ENCODE data around the gene CERS6. TPM values are rescaled to one million over a fixed set of nuclear protein-coding genes. Genes with fewer than 3 reads are reported as not detected.

Gene CERS6
- total RNA-seq, 1 experiment from 2014 or later = 8.3 TPM

DNA sequence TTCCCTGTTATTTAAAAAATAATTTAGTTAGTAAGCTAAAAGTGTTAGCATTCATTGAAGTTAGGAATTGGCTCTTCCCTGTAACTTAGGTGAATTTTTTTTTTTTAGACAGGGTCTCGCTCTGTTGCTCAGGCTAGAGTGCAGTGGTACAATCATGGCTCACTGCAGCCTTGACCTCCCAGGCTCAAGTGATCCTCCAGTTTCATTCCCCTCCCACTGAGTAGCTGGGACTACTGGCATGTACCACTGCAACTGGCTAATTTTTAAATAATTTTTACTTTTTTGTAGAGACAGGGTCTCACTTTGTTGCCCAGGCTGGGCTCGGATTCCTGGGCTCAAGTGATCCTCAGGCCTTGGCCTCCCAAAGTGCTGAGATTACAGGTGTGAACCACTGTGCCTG is 66.4 kb downstream of the CERS6 start:
- H3K27ac ChIP-seq = no peak overlapping the region
- H3K27me3 ChIP-seq (ENCODE audit: insufficient read depth, low read depth) = no peaks in the 10 kb centered on the region
- H3K4me1 ChIP-seq (replicated peaks; ENCODE audit: insufficient read depth) = no peaks in the 10 kb centered on the region
- no peak overlapping the region for H3K4me2 ChIP-seq
- H3K79me2 ChIP-seq (ENCODE audit: low read depth) = no peaks in the 10 kb centered on the region
- no peaks in the 10 kb centered on the region for H3F3A ChIP-seq (ENCODE audit: insufficient read depth, low read depth)
- no peak overlapping the region for H2AFZ ChIP-seq
- intact Hi-C loops (cut with micrococcal nuclease; ENCODE audit: unreplicated experiment) = no loop called here
- H4K20me1 ChIP-seq (ENCODE audit: insufficient read depth) = no peaks in the 10 kb centered on the region
- POLR2A ChIA-PET (ENCODE audit: unreplicated experiment) = no interaction called here
- no peaks in the 10 kb centered on the region for H3K9me3 ChIP-seq (ENCODE audit: insufficient read depth, low read depth)
- TF ChIP-seq EZH2 (IDR thresholded peaks at IDR 0.05; ENCODE audit: low read depth) (no peak), CTCF (conservative IDR thresholded peaks at IDR 0.05) (no peak)
- no peaks in the 10 kb centered on the region for H3K36me3 ChIP-seq (ENCODE audit: low read depth)
- no TSS peak for BruUV-seq (replicated peaks)
- DNase-seq = no peak
- CTCF ChIA-PET = no interaction called here
- no peak overlapping the region for H3K4me3 ChIP-seq
- H3K9me2 ChIP-seq (ENCODE audit: insufficient read depth) = no peaks in the 10 kb centered on the region

- H3K27ac ChIP-seq = no peak overlapping the region
These were observed 67.9 kb downstream of the CERS6 start for GRCh38 chr2:168524005-168524404.

DNA sequence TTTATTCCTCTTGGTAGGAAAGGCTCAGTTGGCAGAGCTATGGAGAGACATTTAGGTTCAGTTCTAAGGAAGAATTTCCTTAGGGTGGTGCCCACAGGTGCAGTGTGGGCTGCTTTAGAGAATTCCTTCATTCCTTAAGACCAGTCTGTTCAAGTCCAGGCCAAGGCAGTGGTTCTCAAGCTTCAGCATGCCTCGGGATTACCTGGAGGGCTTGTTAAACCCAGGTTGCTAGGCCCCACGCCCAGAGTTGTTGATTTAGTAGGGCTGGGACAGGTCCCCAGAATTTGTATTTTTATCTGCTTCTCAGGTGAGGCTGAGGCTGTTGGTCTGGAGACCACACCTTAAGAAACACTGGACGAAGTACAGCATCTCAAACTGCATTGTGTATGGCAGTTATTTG is 68.9 kb downstream of the CERS6 start:
- H3K4me2 ChIP-seq = no peak overlapping the region
- POLR2A ChIA-PET (ENCODE audit: unreplicated experiment) = no interaction called here
- DNase-seq = no peak
- no TSS peak for BruUV-seq (replicated peaks)
- no peaks in the 10 kb centered on the region for H3F3A ChIP-seq (ENCODE audit: insufficient read depth, low read depth)
- no peaks in the 10 kb centered on the region for H3K36me3 ChIP-seq (ENCODE audit: low read depth)
- H3K9me2 ChIP-seq (ENCODE audit: insufficient read depth) = no peaks in the 10 kb centered on the region
- H3K79me2 ChIP-seq (ENCODE audit: low read depth) = no peaks in the 10 kb centered on the region
- no peaks in the 10 kb centered on the region; the same call in 1 of the 2 replicates for H4K20me1 ChIP-seq (ENCODE audit: insufficient read depth)
- H3K4me1 ChIP-seq (replicated peaks; ENCODE audit: insufficient read depth) = no peaks in the 10 kb centered on the region; the same call in 1 of the 2 replicates
- CTCF ChIA-PET = no interaction called here
- no peak overlapping the region for H2AFZ ChIP-seq
- H3K27ac ChIP-seq = no peak overlapping the region
- H3K4me3 ChIP-seq = no peak overlapping the region
- intact Hi-C loops (cut with micrococcal nuclease; ENCODE audit: unreplicated experiment) = no loop called here
- H3K27me3 ChIP-seq (ENCODE audit: insufficient read depth, low read depth) = no peaks in the 10 kb centered on the region
- no peaks in the 10 kb centered on the region for H3K9me3 ChIP-seq (ENCODE audit: insufficient read depth, low read depth)
- TF ChIP-seq EZH2 (IDR thresholded peaks at IDR 0.05; ENCODE audit: low read depth) = no peak
- TF ChIP-seq CTCF (conservative IDR thresholded peaks at IDR 0.05) = no peak

More at GRCh38 chr2:168524005-168524404, 67.9 kb downstream of the CERS6 start:
- ChIA-PET POLR2A (ENCODE audit: unreplicated experiment) (no interaction called here), CTCF (no interaction called here)
- Histone ChIP-seq H2AFZ (no peak overlapping the region), H3K36me3 (ENCODE audit: low read depth) (no peaks in the 10 kb centered on the region), H3F3A (ENCODE audit: insufficient read depth, low read depth) (no peaks in the 10 kb centered on the region), H3K9me2 (ENCODE audit: insufficient read depth) (no peaks in the 10 kb centered on the region), H3K9me3 (ENCODE audit: insufficient read depth, low read depth) (no peaks in the 10 kb centered on the region), H3K4me2 (no peak overlapping the region), H4K20me1 (ENCODE audit: insufficient read depth) (no peaks in the 10 kb centered on the region), H3K4me3 (no peak overlapping the region), H3K79me2 (ENCODE audit: low read depth) (no peaks in the 10 kb centered on the region), H3K4me1 (replicated peaks; ENCODE audit: insufficient read depth) (no peaks in the 10 kb centered on the region; the same call in 1 of the 2 replicates), H3K27me3 (ENCODE audit: insufficient read depth, low read depth) (no peaks in the 10 kb centered on the region)
- no peak for DNase-seq
- no TSS peak for BruUV-seq (replicated peaks)
- no peak for TF ChIP-seq CTCF (conservative IDR thresholded peaks at IDR 0.05)
- TF ChIP-seq EZH2 (IDR thresholded peaks at IDR 0.05; ENCODE audit: low read depth) = no peak
- intact Hi-C loops (cut with micrococcal nuclease; ENCODE audit: unreplicated experiment) = no loop called here
